ENCODE results near the gene SAA2.
A peak's percentile ranks its signal among the peaks of the same experiment; 100 is the strongest.
"Not testable (repeated sequence)": the region's sequence is repeated elsewhere in the genome, so short reads cannot be mapped to it uniquely, and the experiment has no call there.

The SAA2 gene

GRCh38 chr11:18247191-18247581, 1.3 kb downstream of the SAA2 start:
- DNase-seq (ENCODE audit: low spot score), result not testable (repeated sequence)

- DNase-seq (ENCODE audit: low spot score), result peak; percentile 45
Observed at GRCh38 chr11:18246379-18247190, 1.9 kb downstream of the SAA2 start.

GRCh38 chr11:18245396-18245795, 3.1 kb downstream of the SAA2 start:
- DNase-seq (ENCODE audit: low spot score), result no peak

- peak; percentile 86 for DNase-seq (ENCODE audit: low spot score)
Observed at GRCh38 chr11:18243783-18244362, 4.6 kb downstream of the SAA2 start.

GRCh38 chr11:18239655-18240054, 8.8 kb downstream of the SAA2 start:
- no peak for DNase-seq (ENCODE audit: low spot score)

- no peak for DNase-seq (ENCODE audit: low spot score)
Observed at GRCh38 chr11:18236664-18237356, 11.7 kb downstream of the SAA2 start, which contains the start of gene SAA4. Gene SAA4, minus strand, starts transcription at chr11:18236802. Its CDS starts 876 bp downstream, at chr11:18235926.

GRCh38 chr11:18235394-18236334, 12.8 kb downstream of the SAA2 start:
- DNase-seq (ENCODE audit: low spot score), result no peak

- DNase-seq (ENCODE audit: low spot score), result no peak
Observed at GRCh38 chr11:18233912-18234311, 14.6 kb downstream of the SAA2 start.

GRCh38 chr11:18230859-18231258, 17.6 kb downstream of the SAA2 start:
- no peak for DNase-seq (ENCODE audit: low spot score)

- DNase-seq (ENCODE audit: low spot score), result no peak
Observed at GRCh38 chr11:18229501-18229900, 19.0 kb downstream of the SAA2 start.

- DNase-seq (ENCODE audit: low spot score), result no peak
Observed at GRCh38 chr11:18225913-18226312, 22.6 kb downstream of the SAA2 start.

- DNase-seq (ENCODE audit: low spot score), result no peak
Observed at GRCh38 chr11:18223591-18224387, 24.7 kb downstream of the SAA2 start.

GRCh38 chr11:18222814-18223421, 25.6 kb downstream of the SAA2 start:
- DNase-seq (ENCODE audit: low spot score), result no peak

GRCh38 chr11:18221274-18221876, 27.1 kb downstream of the SAA2 start:
- no peak for DNase-seq (ENCODE audit: low spot score)

GRCh38 chr11:18209058-18209457, 39.4 kb downstream of the SAA2 start:
- no peak for DNase-seq (ENCODE audit: low spot score)

GRCh38 chr11:18204771-18205170, 43.7 kb downstream of the SAA2 start:
- no peak for DNase-seq (ENCODE audit: low spot score)

- no peak for DNase-seq (ENCODE audit: low spot score)
Observed at GRCh38 chr11:18204220-18204619, 44.2 kb downstream of the SAA2 start.

- DNase-seq (ENCODE audit: low spot score), result no peak
Observed at GRCh38 chr11:18203723-18204122, 44.7 kb downstream of the SAA2 start.

- DNase-seq (ENCODE audit: low spot score), result not testable (repeated sequence)
Observed at GRCh38 chr11:18197738-18198137, 50.7 kb downstream of the SAA2 start.

- no peak for DNase-seq (ENCODE audit: low spot score)
Observed at GRCh38 chr11:18196532-18196931, 51.9 kb downstream of the SAA2 start.

Data from CD4-positive, alpha-beta T cell treated with Interleukin-2 at 100 ng/mL for 4 hours (primary cell).